Cardiac muscle cell (in vitro differentiated cells and primary cell): ENCODE measurements around the gene CPAMD8. TPM values are rescaled to one million over a fixed set of nuclear protein-coding genes. Genes with fewer than 3 reads are reported as not detected.
"Not testable (repeated sequence)": the region's sequence is repeated elsewhere in the genome, so short reads cannot be mapped to it uniquely, and the experiment has no call there.

Experiments used
- DNase-seq, 2 donors: peaks; one replicate each; pipeline versions ENCODE4 v3.0.0 to v3.0.0-alpha.2; 2010 to 2017; ENCODE audit warnings: low read depth in 1 of 2, low spot score in 1 of 2
- H3K27ac ChIP-seq: fragments of 200-600 bp; sonication (generic); 2 replicates; pipeline ENCODE4 v1.5.1; 2016
- H3K27me3 ChIP-seq: fragments of 200-600 bp; sonication (generic); 2 replicates; pipeline ENCODE4 v1.6.0; 2016; ENCODE audit warnings: control low read depth
- H3K36me3 ChIP-seq: fragments of 200-600 bp; sonication (generic); 2 replicates; pipeline ENCODE4 v1.5.1; 2016; ENCODE audit warnings: control low read depth
- H3K4me1 ChIP-seq: fragments of 200-600 bp; sonication (generic); 2 replicates; pipeline ENCODE4 v1.8.1; 2017; ENCODE audit warnings: low read depth, mild to moderate bottlenecking, mixed run types
- H3K4me3 ChIP-seq: fragments of 200-600 bp; sonication (generic); 2 replicates; pipeline ENCODE4 v1.5.1; 2016; ENCODE audit warnings: mild to moderate bottlenecking
- H3K9me3 ChIP-seq: fragments of 200-600 bp; sonication (generic); 2 replicates; pipeline ENCODE4 v1.5.1; 2017; ENCODE audit warnings: low read depth, mild to moderate bottlenecking, control low read depth
- polyA plus RNA-seq: library from polyadenylated mRNA; unstranded; fragments of >200 nt; fragmentation: Nextera tagmentation; extraction: Ambion mirVana; gene quantifications from 2 replicates; pipeline ENCODE4 v1.2.1, GENCODE V29; 2016
- total RNA-seq: library from RNA; depleted of rRNA; stranded (reverse); fragments of >200 nt; gene quantifications from 2 replicates; pipeline ENCODE4 v1.2.3, GENCODE V29; 2016
- TF ChIP-seq, protein P1 (sequence below): IDR thresholded peaks from 2 replicates; pipeline ENCODE4 v1.5.1; 2012; ENCODE audit warnings: low read depth, mild to moderate bottlenecking, low read length

The CPAMD8 gene
- total and polyA plus RNA-seq, 2 experiments from 2014 or later, result 18.1 to 53.4 TPM

GRCh38 chr19:16938211-16938610 lies 88.4 kb downstream of the CPAMD8 start:
- DNase-seq, result no peak
- H3K9me3 ChIP-seq, result no peaks in the 10 kb centered on the region
- no peaks in the 10 kb centered on the region for H3K36me3 ChIP-seq
- no peak overlapping the region for H3K4me3 ChIP-seq
- H3K27me3 ChIP-seq, result no peaks in the 10 kb centered on the region
- H3K27ac ChIP-seq, result no peak overlapping the region
- TF ChIP-seq, protein P1, sequence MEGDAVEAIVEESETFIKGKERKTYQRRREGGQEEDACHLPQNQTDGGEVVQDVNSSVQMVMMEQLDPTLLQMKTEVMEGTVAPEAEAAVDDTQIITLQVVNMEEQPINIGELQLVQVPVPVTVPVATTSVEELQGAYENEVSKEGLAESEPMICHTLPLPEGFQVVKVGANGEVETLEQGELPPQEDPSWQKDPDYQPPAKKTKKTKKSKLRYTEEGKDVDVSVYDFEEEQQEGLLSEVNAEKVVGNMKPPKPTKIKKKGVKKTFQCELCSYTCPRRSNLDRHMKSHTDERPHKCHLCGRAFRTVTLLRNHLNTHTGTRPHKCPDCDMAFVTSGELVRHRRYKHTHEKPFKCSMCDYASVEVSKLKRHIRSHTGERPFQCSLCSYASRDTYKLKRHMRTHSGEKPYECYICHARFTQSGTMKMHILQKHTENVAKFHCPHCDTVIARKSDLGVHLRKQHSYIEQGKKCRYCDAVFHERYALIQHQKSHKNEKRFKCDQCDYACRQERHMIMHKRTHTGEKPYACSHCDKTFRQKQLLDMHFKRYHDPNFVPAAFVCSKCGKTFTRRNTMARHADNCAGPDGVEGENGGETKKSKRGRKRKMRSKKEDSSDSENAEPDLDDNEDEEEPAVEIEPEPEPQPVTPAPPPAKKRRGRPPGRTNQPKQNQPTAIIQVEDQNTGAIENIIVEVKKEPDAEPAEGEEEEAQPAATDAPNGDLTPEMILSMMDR, result no peak
- no peaks in the 10 kb centered on the region for H3K4me1 ChIP-seq

GRCh38 chr19:16937796-16938195 lies 88.8 kb downstream of the CPAMD8 start:
- H3K27me3 ChIP-seq, DNase-seq, H3K27ac ChIP-seq, H3K4me3 ChIP-seq, H3K9me3 ChIP-seq, H3K36me3 ChIP-seq, H3K4me1 ChIP-seq: not testable (repeated sequence)

GRCh38 chr19:16936901-16937300 lies 89.7 kb downstream of the CPAMD8 start:
- DNase-seq, result no peak
- no peaks in the 10 kb centered on the region for H3K9me3 ChIP-seq
- TF ChIP-seq, protein P1, result no peak

DNA sequence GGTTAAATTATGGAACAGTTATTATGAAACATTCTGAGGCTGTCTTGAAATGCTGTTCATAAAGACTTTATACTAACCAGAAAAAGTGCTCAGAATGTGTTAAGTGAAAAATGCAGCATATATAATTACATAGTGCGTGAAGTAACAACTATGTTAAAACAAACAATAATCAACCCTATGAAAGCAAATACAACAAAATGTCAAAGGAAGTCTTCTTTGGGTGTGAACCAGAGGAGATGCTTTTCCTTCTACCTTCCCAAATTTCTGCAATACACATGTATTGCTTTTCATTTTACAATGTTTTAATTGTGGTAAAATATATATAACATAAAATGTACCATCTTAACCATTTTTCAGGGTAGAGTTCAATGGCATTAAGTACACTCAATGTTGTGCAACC lies 92.1 kb downstream of the CPAMD8 start:
- Histone ChIP-seq H3K9me3 (no peaks in the 10 kb centered on the region), H3K27ac (no peak overlapping the region), H3K4me1 (no peaks in the 10 kb centered on the region), H3K36me3 (no peaks in the 10 kb centered on the region), H3K27me3 (no peaks in the 10 kb centered on the region), H3K4me3 (no peak overlapping the region)
- TF ChIP-seq, protein P1, result no peak
- DNase-seq, result no peak

More at GRCh38 chr19:16936901-16937300, 89.7 kb downstream of the CPAMD8 start:
- Histone ChIP-seq H3K4me3 (no peak overlapping the region), H3K36me3 (no peaks in the 10 kb centered on the region), H3K27ac (no peak overlapping the region), H3K4me1 (no peaks in the 10 kb centered on the region), H3K27me3 (no peaks in the 10 kb centered on the region)

DNA sequence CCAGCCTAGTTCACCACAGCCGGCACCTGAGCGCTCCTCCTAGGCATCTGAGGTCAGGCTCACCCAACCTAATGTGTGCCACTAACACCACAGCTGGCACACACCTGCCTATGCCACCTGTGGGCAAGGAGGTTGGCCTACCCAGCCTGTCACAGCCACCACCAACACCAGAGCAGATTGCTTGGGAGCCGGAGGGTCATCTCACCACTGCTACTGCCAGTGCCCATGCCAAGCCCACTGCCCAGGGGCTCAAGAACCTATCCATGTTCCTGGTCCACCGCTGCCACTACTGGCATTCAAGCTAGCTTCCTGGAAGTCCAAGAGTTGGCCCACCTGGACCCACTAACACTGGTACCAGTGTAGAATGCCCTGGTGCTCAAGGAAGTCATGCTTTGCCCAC lies 95.3 kb downstream of the CPAMD8 start:
- TF ChIP-seq, protein P1, result no peak
- no peak overlapping the region for H3K27ac ChIP-seq
- H3K4me3 ChIP-seq, result no peak overlapping the region
- no peak for DNase-seq
- no peaks in the 10 kb centered on the region for H3K27me3 ChIP-seq
- H3K36me3 ChIP-seq, result no peaks in the 10 kb centered on the region
- H3K4me1 ChIP-seq, result no peaks in the 10 kb centered on the region
- H3K9me3 ChIP-seq, result no peaks in the 10 kb centered on the region

GRCh38 chr19:16930753-16931152 lies 95.9 kb downstream of the CPAMD8 start:
- no peaks in the 10 kb centered on the region for H3K9me3 ChIP-seq
- DNase-seq, result no peak
- no peaks in the 10 kb centered on the region for H3K4me1 ChIP-seq
- H3K27me3 ChIP-seq, result no peaks in the 10 kb centered on the region
- H3K36me3 ChIP-seq, result no peaks in the 10 kb centered on the region
- H3K27ac ChIP-seq, result no peak overlapping the region
- no peak overlapping the region for H3K4me3 ChIP-seq
- TF ChIP-seq, protein P1, result no peak
